Ascending aorta (tissue), 2 donors: Measurements from ENCODE around the gene MORC2. TPM values are rescaled to one million over a fixed set of nuclear protein-coding genes. Genes with fewer than 3 reads are reported as not detected.

Experiments used
- DNase-seq, 2 donors: peaks; one replicate each; pipeline ENCODE4 v3.0.0-alpha.2; 2019; ENCODE audit warnings: low spot score in 2 of 2
- H3K27ac ChIP-seq, 2 donors: fragments of 200-600 bp; sonication (generic); one replicate each; pipeline ENCODE4 v1.5.1; 2016 to 2017; ENCODE audit warnings: mild to moderate bottlenecking in 1 of 2
- H3K27me3 ChIP-seq: fragments of 200-600 bp; sonication (generic); one replicate; pipeline ENCODE4 v1.5.1; 2017
- H3K36me3 ChIP-seq, 2 donors: fragments of 200-600 bp; sonication (generic); one replicate each; pipeline ENCODE4 v1.5.1; 2016
- H3K4me1 ChIP-seq, 2 donors: fragments of 200-600 bp; sonication (generic); one replicate each; pipeline ENCODE4 v1.5.1; 2016 to 2017; ENCODE audit warnings: mild to moderate bottlenecking in 1 of 2
- H3K4me3 ChIP-seq, 2 donors: fragments of 200-600 bp; sonication (generic); one replicate each; pipeline ENCODE4 v1.5.1; 2016 to 2017; ENCODE audit warnings: mild to moderate bottlenecking in 1 of 2
- H3K9me3 ChIP-seq, 2 donors: fragments of 200-600 bp; sonication (generic); one replicate each; pipeline ENCODE4 v1.5.1; 2016
- CTCF ChIP-seq, 3 experiments: fragments of 200-600 bp in 2 of 3; fragments of 450-650 bp in 1 of 3; sonication (generic) in 2 of 3; IDR thresholded peaks; one replicate each; pipeline ENCODE4 v1.5.1; 2016 to 2019; ENCODE audit warnings: antibody characterized with exemption in 3 of 3, mild to moderate bottlenecking in 1 of 3, moderate library complexity in 1 of 3
- intact Hi-C: fragments of 100-400 bp; cut with DNase I; formaldehyde crosslinking; loops from one replicate; pipeline ENCODE4 v1.15.1; 2023
- total RNA-seq: library from RNA; depleted of rRNA; stranded (reverse); fragments of >200 nt; gene quantifications from one replicate; pipeline ENCODE4 v1.1.0, GENCODE V29; 2016

The MORC2 gene
- total RNA-seq, 1 donor from 2014 or later: 38.6 TPM

- intact Hi-C loops: no loop called here
- TF ChIP-seq CTCF (IDR thresholded peaks at IDR 0.05): no peak
- Histone ChIP-seq H3K4me1 (peaks cover 0 to 3% of the 10 kb centered on the region in 2 donors), H3K9me3 (no peaks in the 10 kb centered on the region), H3K27me3 (no peaks in the 10 kb centered on the region), H3K36me3 (peaks cover 16 to 17% of the 10 kb centered on the region in 2 donors), H3K4me3 (peak overlapping the region; percentile 13 to 64), H3K27ac (peak overlapping the region; percentile 47 to 63)
- no peak for DNase-seq
Measured at GRCh38 chr22:30922151-30922611, 46.4 kb downstream of the MORC2 start.

GRCh38 chr22:30921108-30921507 is 47.5 kb downstream of the MORC2 start:
- H3K9me3 ChIP-seq: peaks cover 0 to under 1% of the 10 kb centered on the region in 2 donors
- TF ChIP-seq CTCF (IDR thresholded peaks at IDR 0.05): no peak
- H3K27ac ChIP-seq: no peak overlapping the region
- H3K4me1 ChIP-seq: peaks cover 0 to 3% of the 10 kb centered on the region in 2 donors
- no peaks in the 10 kb centered on the region for H3K27me3 ChIP-seq
- peak overlapping the region in 1 of 2 donors; percentile 64 for H3K4me3 ChIP-seq
- peaks cover 7 to 8% of the 10 kb centered on the region in 2 donors for H3K36me3 ChIP-seq
- DNase-seq: no peak
- intact Hi-C loops: no loop called here

GRCh38 chr22:30920407-30920806 is 48.2 kb downstream of the MORC2 start:
- intact Hi-C loops: loop anchor here (1.0 kb wide), 2 partner anchors 157 to 286 kb away; no protein-coding TSS in a partner anchor
- peaks cover 0 to 3% of the 10 kb centered on the region in 2 donors for H3K4me1 ChIP-seq
- H3K36me3 ChIP-seq: peaks cover 0 to under 1% of the 10 kb centered on the region in 2 donors
- peak in 1 of 2 donors; percentile 82 for DNase-seq
- peaks cover 0 to 8% of the 10 kb centered on the region in 2 donors for H3K9me3 ChIP-seq
- H3K27me3 ChIP-seq: no peaks in the 10 kb centered on the region
- peak; percentile 83 to 96 (median 88) for TF ChIP-seq CTCF (IDR thresholded peaks at IDR 0.05)
- H3K4me3 ChIP-seq: peak overlapping the region in 1 of 2 donors; percentile 64
- no peak overlapping the region for H3K27ac ChIP-seq

GRCh38 chr22:30919973-30920372 is 48.6 kb downstream of the MORC2 start:
- Histone ChIP-seq H3K36me3 (no peaks in the 10 kb centered on the region), H3K27me3 (no peaks in the 10 kb centered on the region), H3K27ac (no peak overlapping the region), H3K4me3 (no peak overlapping the region), H3K9me3 (peaks cover 3 to 12% of the 10 kb centered on the region in 2 donors), H3K4me1 (peaks cover 0 to 3% of the 10 kb centered on the region in 2 donors)
- intact Hi-C loops: loop anchor here (1.0 kb wide), 2 partner anchors 157 to 286 kb away; no protein-coding TSS in a partner anchor
- DNase-seq: no peak
- TF ChIP-seq CTCF (IDR thresholded peaks at IDR 0.05): no peak

GRCh38 chr22:30918761-30919160 is 49.8 kb downstream of the MORC2 start:
- H3K9me3 ChIP-seq: peaks cover 4 to 12% of the 10 kb centered on the region in 2 donors
- H3K4me1 ChIP-seq: peaks cover 0 to 3% of the 10 kb centered on the region in 2 donors
- no peaks in the 10 kb centered on the region for H3K27me3 ChIP-seq
- intact Hi-C loops: no loop called here
- no peaks in the 10 kb centered on the region for H3K36me3 ChIP-seq
- DNase-seq: no peak
- TF ChIP-seq CTCF (IDR thresholded peaks at IDR 0.05): no peak
- no peak overlapping the region for H3K27ac ChIP-seq
- H3K4me3 ChIP-seq: no peak overlapping the region
